Large intestine (tissue), 3 donors: ENCODE results near the gene NUAK2. TPM values are rescaled to one million over a fixed set of nuclear protein-coding genes. Genes with fewer than 3 reads are reported as not detected.

Source experiments
- DNase-seq, 2 donors: peaks; one replicate each; pipeline versions ENCODE4 v3.0.0 to v3.0.0-alpha.2; 2013
- H3K27ac ChIP-seq: one replicate; pipeline ENCODE4 v1.5.1; 2013; ENCODE audit warnings: low read length
- H3K27me3 ChIP-seq: 2 replicates; pipeline ENCODE4 v1.6.1; 2013; ENCODE audit warnings: low read length; ENCODE audit not compliant: control insufficient read depth, insufficient read depth
- H3K36me3 ChIP-seq: 2 replicates; pipeline ENCODE4 v1.6.1; 2013; ENCODE audit warnings: low read length; ENCODE audit not compliant: control insufficient read depth, insufficient read depth
- H3K4me1 ChIP-seq: one replicate; pipeline ENCODE4 v1.6.1; 2013; ENCODE audit warnings: low read length; ENCODE audit not compliant: control insufficient read depth, insufficient read depth
- H3K4me3 ChIP-seq: one replicate; pipeline ENCODE4 v1.5.1; 2013; ENCODE audit warnings: low read length
- H3K9me3 ChIP-seq: one replicate; pipeline ENCODE4 v1.6.1; 2013; ENCODE audit warnings: mild to moderate bottlenecking, low read depth, low read length, moderate library complexity; ENCODE audit not compliant: control insufficient read depth
- WGBS: methylation state at CpG from one replicate; pipeline ENCODE4 v1.1.5; 2013; ENCODE audit warnings: low lambda C conversion rate; ENCODE audit not compliant: insufficient coverage; 5-methylcytosine and 5-hydroxymethylcytosine counted together
- polyA plus RNA-seq: library from polyadenylated mRNA; unstranded; fragments of 120-200 nt; gene quantifications from one replicate; pipeline ENCODE4 v1.2.1, GENCODE V29; 2013

NUAK2 gene
- polyA plus RNA-seq, 1 donor: 8.5 TPM

DNA sequence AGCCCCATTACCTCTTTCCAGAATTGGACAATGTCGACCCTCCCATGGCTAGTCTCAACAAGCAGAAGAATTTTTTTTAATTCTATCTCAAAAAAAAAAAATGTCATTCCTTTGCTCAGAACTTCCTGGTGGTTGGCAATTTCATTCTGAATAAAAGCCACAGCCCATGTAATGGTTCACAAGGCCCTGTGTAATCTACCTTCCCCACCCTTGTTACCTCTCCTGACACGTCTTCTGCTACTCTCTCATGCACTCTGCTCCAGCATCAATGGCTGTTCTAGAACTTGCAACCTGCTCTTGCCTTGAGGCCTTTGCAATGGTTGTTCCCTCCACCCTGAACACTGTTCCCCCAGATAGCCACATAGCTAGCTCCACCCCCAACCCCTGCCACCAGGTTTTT is 25.4 kb downstream of the NUAK2 start:
- H3K36me3 ChIP-seq: no peaks in the 10 kb centered on the region
- WGBS: 67% methylated on average over 1 of the region's 2 CpGs
- H3K9me3 ChIP-seq: no peaks in the 10 kb centered on the region
- H3K27ac ChIP-seq: no peak overlapping the region
- peaks cover 32% of the 10 kb centered on the region for H3K4me1 ChIP-seq
- no peak for DNase-seq
- H3K27me3 ChIP-seq: no peaks in the 10 kb centered on the region
- no peak overlapping the region for H3K4me3 ChIP-seq

GRCh38 chr1:205294934-205295333 is 26.6 kb downstream of the NUAK2 start:
- H3K4me3 ChIP-seq: no peak overlapping the region
- no CpG with 5 or more reads among the region's 5 CpGs for WGBS

GRCh38 chr1:205294175-205294917 is 27.2 kb downstream of the NUAK2 start:
- WGBS: no CpG with 5 or more reads among the region's 6 CpGs
- peak; percentile 60 to 83 for DNase-seq
- Histone ChIP-seq H3K4me3 (no peak overlapping the region), H3K9me3 (no peaks in the 10 kb centered on the region), H3K27ac (peak overlapping the region; percentile 68), H3K36me3 (no peaks in the 10 kb centered on the region), H3K4me1 (peaks cover 26% of the 10 kb centered on the region), H3K27me3 (no peaks in the 10 kb centered on the region)

More at GRCh38 chr1:205294934-205295333, 26.6 kb downstream of the NUAK2 start:
- H3K36me3 ChIP-seq: no peaks in the 10 kb centered on the region
- peaks cover 26% of the 10 kb centered on the region for H3K4me1 ChIP-seq
- peak overlapping the region; percentile 68 for H3K27ac ChIP-seq
- no peak for DNase-seq
- no peaks in the 10 kb centered on the region for H3K27me3 ChIP-seq
- no peaks in the 10 kb centered on the region for H3K9me3 ChIP-seq

GRCh38 chr1:205293350-205294074 is 28.0 kb downstream of the NUAK2 start:
- no CpG with 5 or more reads among the region's 10 CpGs for WGBS
- DNase-seq: no peak
- H3K36me3 ChIP-seq: no peaks in the 10 kb centered on the region
- H3K4me3 ChIP-seq: no peak overlapping the region
- peak overlapping the region; percentile 68 for H3K27ac ChIP-seq
- H3K4me1 ChIP-seq: peaks cover 26% of the 10 kb centered on the region
- H3K27me3 ChIP-seq: no peaks in the 10 kb centered on the region
- no peaks in the 10 kb centered on the region for H3K9me3 ChIP-seq

- DNase-seq: no peak
- no CpG with 5 or more reads among the region's 6 CpGs for WGBS
- H3K27ac ChIP-seq: no peak overlapping the region
- no peak overlapping the region for H3K4me3 ChIP-seq
- H3K4me1 ChIP-seq: peaks cover 26% of the 10 kb centered on the region
- no peaks in the 10 kb centered on the region for H3K27me3 ChIP-seq
- no peaks in the 10 kb centered on the region for H3K9me3 ChIP-seq
- H3K36me3 ChIP-seq: no peaks in the 10 kb centered on the region
These were observed 29.9 kb downstream of the NUAK2 start for GRCh38 chr1:205291596-205291995.

DNA sequence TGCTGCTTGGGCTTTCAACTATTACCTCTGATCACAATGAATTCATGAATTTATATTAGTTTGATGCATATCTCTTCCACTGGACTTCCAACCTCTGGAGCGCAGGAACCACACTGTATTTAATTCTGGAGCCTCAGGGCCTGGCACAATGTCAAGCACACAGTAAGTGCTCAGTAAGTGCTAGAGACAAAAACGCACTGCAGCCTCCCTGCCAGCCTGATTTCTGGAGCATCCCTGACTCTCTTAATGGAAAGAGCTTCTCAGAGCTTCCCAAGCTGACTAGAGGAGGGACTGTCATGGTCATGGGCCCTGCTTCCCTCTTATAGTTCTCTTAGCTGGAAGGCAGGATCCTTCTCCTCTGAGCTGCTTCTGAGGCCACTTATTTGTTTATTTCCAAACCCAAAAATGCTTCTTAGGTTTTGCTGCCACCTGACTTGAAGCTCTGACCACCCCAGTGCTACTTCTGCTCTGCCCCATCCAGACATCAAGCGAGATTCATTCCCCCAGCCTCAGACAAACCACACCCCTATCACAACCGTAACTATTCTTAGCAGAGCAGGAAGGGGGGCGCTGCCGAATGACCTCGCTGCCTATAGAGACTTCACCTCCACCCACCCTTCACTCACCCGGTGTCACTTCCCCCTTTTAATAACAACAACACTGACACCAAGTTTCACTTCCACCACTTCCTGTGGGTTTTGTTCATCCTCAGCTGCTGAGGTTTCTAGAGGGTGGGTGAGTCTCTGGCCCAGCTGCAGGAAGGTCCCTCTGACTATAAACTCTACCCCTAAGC is 33.6 kb downstream of the NUAK2 start:
- H3K4me1 ChIP-seq: peaks cover 15% of the 10 kb centered on the region
- no peaks in the 10 kb centered on the region for H3K36me3 ChIP-seq
- H3K27ac ChIP-seq: no peak overlapping the region
- no peak overlapping the region for H3K4me3 ChIP-seq
- WGBS: no CpG with 5 or more reads among the region's 8 CpGs
- no peaks in the 10 kb centered on the region for H3K9me3 ChIP-seq
- peak in 1 of 2 donors; percentile 50 for DNase-seq
- no peaks in the 10 kb centered on the region for H3K27me3 ChIP-seq

DNA sequence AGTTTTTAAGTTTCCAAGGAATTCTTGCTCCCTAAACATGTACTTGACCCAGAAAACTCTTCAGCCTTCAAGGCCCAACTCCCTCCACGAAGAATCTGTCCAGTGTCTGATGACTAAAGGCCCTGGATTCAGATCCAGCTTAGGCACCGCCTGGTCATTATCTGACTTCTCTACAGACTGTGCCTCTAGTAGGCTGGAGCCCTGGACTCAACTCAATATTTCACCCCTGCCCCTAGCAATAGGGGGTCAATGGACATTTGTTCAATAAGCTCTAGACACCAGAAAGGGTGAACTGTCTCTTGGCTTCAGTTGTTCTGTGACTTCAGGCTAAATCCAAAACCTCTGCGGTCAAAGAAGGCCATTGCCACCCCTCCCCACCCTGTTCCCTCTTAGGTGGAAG is 34.5 kb downstream of the NUAK2 start:
- no peak overlapping the region for H3K27ac ChIP-seq
- 100% methylated on average over 1 of the region's 3 CpGs for WGBS

DNA sequence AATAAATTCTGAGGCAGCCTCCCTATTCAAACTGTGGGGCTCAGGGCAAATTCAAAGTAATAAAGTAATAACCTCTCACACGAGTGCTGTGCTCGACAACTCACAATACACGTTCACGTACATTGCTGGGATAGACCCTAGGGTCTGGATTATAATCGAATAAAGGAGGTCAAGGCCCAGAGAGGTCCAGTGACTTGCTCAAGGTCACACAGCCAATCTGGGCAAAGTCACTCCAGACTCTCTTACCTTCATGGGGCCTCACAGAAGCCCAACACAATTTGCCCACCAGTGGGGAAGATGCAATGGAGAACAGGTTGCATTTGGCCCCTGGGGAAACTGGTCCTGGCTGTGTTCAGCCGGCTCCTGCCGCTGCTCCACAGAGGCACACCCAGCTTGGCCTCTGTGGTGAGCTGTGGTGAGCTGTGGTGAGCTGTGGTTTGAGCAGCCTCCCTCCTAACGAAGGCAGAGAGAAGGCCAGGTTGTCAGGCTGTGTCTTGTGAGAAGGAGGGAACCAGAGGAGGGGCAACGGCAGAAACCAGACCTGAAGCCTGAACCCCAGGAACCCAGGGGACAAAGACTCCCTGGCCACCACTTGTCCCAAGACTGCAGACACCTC is 35.1 kb downstream of the NUAK2 start:
- no peaks in the 10 kb centered on the region for H3K27me3 ChIP-seq
- DNase-seq: no peak
- WGBS: no CpG with 5 or more reads among the region's 9 CpGs
- H3K27ac ChIP-seq: no peak overlapping the region
- H3K4me1 ChIP-seq: peaks cover 15% of the 10 kb centered on the region
- no peak overlapping the region for H3K4me3 ChIP-seq
- H3K9me3 ChIP-seq: no peaks in the 10 kb centered on the region
- no peaks in the 10 kb centered on the region for H3K36me3 ChIP-seq

More for the DNA sequence above, 34.5 kb downstream of the NUAK2 start:
- Histone ChIP-seq H3K27me3 (no peaks in the 10 kb centered on the region), H3K36me3 (no peaks in the 10 kb centered on the region), H3K4me1 (peaks cover 15% of the 10 kb centered on the region), H3K9me3 (no peaks in the 10 kb centered on the region), H3K4me3 (no peak overlapping the region)
- DNase-seq: no peak

- Histone ChIP-seq H3K27ac (peak overlapping the region; percentile 18), H3K4me3 (no peak overlapping the region), H3K4me1 (peaks cover 15% of the 10 kb centered on the region), H3K36me3 (no peaks in the 10 kb centered on the region), H3K9me3 (no peaks in the 10 kb centered on the region), H3K27me3 (no peaks in the 10 kb centered on the region)
- DNase-seq: no peak
- 86% methylated on average over 1 of the region's 12 CpGs for WGBS
These were observed 36.0 kb downstream of the NUAK2 start for GRCh38 chr1:205285381-205286101.
